Adrenal gland (tissue), 5 donors: Measurements from ENCODE around the gene ZC3H12C.

ENCODE experiments used
- POLR2A ChIP-seq, 2 donors: fragments of 450-650 bp; IDR thresholded peaks; one replicate each; pipeline ENCODE4 v1.6.1; 2017; ENCODE audit warnings: antibody characterized with exemption in 2 of 2, mild to moderate bottlenecking in 2 of 2, moderate library complexity in 1 of 2
- TF ChIP-seq, protein P1 (sequence below), 6 experiments: fragments of 450-650 bp in 4 of 6; fragments of 200-600 bp in 2 of 6; sonication (generic) in 1 of 6; IDR thresholded peaks; 1 replicate in 5 of 6; 2 replicates in 1 of 6; pipeline versions ENCODE4 v1.5.1 to v1.8.0; 2016 to 2021; ENCODE audit warnings: antibody characterized with exemption in 6 of 6, mild to moderate bottlenecking in 2 of 6, moderate library complexity in 1 of 6
- donor health status: DM: no; HTN: no; CAD: no.

DNA sequence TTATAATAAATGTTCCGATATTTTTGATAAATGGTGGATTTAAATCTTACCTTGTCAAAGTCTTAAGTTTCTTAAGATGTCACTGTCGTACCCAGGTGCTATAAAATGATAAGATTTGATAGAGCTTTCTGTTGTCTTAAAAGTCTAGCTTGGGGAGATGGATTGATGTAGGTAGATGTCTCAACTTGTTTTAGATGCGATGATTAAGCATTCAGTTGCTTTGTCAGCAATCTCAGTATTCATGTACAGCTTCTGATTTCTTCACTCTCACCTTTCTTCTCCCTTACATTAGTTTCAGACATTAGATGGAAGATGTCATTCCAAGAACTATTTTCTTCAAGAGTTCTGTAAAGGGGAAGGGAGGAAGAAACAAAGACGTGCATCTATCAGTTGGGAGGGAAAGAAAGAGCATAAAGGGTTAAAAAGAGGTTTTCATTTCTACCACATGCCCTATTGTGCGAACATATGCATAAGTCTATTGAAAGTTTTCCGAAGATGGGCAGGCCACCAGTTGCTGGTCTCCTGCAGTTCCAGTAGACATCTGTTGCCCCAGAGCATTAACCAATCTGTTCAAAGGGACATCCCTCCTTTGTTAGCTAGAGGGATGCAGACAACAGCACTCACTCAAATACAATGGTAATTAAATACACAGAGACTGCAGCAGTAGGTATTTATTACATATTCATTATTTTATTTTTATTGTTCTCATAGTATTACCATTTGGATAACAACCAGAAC is 38.4 kb downstream of the ZC3H12C start:
- no peak for TF ChIP-seq POLR2A (IDR thresholded peaks at IDR 0.05)
- TF ChIP-seq, protein P1, sequence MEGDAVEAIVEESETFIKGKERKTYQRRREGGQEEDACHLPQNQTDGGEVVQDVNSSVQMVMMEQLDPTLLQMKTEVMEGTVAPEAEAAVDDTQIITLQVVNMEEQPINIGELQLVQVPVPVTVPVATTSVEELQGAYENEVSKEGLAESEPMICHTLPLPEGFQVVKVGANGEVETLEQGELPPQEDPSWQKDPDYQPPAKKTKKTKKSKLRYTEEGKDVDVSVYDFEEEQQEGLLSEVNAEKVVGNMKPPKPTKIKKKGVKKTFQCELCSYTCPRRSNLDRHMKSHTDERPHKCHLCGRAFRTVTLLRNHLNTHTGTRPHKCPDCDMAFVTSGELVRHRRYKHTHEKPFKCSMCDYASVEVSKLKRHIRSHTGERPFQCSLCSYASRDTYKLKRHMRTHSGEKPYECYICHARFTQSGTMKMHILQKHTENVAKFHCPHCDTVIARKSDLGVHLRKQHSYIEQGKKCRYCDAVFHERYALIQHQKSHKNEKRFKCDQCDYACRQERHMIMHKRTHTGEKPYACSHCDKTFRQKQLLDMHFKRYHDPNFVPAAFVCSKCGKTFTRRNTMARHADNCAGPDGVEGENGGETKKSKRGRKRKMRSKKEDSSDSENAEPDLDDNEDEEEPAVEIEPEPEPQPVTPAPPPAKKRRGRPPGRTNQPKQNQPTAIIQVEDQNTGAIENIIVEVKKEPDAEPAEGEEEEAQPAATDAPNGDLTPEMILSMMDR (IDR thresholded peaks at IDR 0.05), result no peak
